DMS114 treated with DMSO at 0.1 percent for 48 hours (cell line): ENCODE results near the gene C11orf21.

Experiments used
- DNase-seq: peaks from one replicate; lab custom pipeline; 2025; ENCODE audit not compliant: unreplicated experiment; lab: John Stamatoyannopoulos, UW

C11orf21 gene

DNA sequence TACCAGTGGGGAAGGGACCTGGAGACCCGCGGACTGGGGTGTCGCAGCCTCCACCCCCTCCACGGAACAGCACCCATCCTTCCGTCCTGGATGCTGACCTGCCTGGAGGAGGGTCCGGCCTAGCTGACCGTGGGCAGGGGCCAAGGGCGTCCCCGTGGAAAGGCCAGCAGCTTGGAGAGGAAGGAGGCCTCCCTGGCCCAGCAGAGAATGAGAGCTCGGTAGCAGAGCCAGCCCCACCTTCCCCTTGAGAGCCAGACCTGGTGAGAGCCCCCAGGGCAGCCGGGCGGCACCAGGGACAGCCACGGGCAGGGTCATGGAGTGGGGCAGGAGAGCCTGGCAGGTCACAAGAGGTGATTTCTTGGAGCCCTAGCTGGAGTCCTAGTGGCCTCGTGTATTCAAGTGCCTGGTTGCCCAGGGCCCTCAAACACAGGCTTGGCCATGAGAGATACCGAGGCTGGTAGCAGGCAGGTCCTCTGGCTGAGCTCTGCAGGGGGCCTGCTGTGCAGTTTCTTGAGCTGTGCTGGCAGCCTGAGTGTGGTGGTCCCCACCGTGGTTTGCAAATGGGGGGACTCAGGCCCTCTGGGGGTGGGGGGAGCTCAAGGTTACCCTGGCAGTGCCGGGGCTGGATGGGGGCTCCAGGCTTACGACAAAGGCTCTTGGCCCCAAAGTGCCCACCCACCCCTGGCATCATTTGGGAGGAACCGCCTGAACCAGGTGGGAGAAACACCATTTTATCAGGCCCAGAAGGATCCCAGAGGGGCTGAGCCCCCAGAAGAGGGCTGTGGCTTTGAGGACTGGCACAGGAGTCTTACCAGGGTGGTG lies 7.7 kb upstream of the C11orf21 start:
- no peak for DNase-seq

DNA sequence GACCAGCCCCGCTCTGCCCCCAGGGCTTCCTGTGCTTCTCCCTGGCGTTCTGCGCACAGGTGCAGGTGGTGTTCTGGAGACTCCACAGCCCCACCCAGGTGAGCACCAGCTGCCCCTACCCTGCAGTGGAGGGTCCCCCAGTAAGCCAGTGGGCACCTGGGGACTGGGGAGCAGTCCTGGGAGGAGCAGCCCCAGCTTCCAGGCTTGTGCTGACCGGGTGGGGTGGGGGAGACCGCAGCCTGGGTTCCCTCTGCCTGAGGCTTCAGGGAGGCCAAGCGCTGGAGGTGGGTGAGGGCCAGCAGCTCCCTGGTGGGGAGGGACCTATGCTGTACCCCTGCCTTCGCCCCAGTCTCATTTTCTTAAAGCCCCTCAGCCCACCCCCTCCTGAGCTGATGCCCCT lies 7.0 kb upstream of the C11orf21 start:
- no peak for DNase-seq

DNA sequence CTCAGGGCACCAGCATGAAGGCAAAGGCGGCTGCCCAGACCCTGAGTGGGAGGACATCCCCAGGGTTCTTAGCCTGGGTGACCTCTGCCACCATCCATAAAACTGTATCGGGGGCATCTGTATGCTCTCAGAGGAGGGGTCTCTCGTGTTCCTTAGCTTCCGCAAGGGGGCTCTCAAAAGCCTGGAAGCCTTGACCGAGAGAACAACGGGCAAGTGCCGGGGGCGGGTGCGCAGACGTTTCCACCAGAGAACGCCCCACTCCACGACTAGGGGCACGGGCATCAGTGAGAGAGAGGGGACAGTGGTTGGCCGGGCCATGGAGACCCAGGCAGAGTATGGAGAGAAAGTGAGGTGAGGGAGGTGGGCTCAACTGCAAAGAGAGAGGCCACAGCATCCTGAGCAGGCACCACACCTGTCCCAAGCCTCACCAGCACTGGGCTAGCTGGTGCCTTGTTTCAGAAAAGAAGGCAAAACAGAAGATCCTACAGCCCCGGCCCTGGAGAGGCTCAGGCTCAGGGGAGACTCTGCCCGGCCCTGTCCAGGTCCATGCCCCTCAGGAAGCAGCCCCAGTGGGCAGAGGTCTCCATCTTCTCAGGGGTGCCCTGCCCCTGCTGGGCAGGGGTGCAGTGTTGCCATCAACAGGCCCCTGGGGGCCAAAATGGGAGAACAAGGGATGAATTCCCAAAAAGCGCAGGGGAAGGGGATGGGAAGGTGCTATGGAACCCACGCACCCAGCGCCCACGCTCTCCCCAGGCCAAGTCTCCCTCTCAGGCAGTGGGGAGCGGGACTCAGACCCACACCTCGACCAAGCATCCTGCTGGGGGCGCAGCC lies 6.0 kb upstream of the C11orf21 start:
- no peak for DNase-seq

DNA sequence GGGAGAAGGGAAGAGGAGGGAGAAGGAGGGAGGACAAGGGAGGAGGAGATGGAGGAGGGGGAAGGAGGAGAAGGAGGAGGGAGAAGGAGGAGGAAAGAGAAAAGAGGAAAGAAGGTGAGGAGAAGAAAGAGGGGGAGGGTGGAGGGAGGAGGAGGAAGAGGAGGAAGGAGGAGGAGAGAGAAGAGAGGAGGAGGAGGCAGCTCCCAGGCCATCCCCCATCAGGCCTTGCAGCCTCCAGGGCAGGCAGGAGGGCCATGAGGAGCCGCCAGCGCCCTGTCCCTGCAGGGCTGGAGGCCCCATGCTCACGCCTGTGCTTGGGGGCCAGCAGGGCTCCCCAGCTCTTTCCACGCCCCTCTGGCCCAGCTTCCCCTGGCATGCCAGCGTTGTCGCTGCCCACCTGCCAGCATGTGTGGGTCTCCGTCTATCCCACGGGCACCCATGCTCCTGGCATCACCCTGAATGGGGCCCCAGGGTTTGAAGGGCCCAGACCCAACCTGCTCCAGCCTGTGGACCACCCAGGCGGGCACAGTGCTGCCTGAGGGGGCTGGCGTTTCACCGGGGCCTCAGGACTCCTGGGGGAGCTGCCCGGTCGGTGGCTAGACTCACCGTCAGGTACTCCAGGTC lies 5.3 kb upstream of the C11orf21 start:
- no peak for DNase-seq

DNA sequence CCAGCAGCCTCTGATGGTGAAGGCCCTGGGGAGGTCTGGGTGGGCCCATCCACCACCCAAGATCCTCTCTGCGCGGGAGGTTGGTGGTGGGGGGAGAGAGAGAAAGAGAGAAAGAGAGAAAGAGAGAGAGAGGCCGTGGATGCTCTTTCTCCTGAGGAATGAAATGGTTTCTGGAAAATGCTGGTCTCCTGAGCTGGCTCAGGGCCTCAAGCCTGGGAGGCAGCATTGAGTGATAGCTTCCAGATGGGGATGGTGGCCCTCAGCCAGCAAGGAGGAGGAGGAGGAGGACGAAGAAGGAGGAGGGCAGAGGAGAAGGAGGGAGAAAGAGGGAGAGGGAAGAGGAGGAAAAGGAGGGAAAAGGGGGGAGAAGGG lies 4.7 kb upstream of the C11orf21 start:
- DNase-seq, result no peak

DNA sequence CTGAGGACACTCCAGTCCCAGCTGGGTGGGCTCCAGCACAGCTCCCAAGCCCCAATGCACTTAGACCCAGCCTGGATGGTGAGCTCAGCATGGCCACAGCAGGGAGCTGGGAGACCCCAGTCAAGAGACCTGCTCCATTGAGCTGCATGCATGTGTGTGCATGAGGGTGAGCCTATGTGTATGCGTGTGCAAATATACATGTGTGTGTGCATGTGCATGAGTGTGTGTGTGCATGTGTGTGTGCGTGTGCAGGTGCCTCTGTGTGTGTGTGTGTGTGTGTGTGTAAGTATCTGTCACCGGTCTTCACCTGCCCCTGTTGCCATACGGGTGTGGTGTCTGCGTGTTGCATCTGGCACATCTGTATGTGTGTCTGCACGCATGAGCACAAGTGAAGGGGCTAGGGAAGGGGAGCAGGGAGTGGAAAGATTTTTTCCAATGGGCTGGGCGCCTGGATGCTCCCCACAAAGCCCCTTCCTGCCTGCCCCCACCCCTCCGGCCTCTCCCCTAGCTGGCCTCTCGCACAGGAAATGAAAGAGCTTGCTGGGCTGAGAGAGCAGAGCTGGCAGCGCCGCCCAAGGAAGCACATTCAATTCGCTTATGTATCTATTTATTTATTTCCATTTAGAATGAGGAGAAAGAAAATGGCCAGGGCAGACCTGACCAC lies 4.2 kb upstream of the C11orf21 start:
- no peak for DNase-seq

DNA sequence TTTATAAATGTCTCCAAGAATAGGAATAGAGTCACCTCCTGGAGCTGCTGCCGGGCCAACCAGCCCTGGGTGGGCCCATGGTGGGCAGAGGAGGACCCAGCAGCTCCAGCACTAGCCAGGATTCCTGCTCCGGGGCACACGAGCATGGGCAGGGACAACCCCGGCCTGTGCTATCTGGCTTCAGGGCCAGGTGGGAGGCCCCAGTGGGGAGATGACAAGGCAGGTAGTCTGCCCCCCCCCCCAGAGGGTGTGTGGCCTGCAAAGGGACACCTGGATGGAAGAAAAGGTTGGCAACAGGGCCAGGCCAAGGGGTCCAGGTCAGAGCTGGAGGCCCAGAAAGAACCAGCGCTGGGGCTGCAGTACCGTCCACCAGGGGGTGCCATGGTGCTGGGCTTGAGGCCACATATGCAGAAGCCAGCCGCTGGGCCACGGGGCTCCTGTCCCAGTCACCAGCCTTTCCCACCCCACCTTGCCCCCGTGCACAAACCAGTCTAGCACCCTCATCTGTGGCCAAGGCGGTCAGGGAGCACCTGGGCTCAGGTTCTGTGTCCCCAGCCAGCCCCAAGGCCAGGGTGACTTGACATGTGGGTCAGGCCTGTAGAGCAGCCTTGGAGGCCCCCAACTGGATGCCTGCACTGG lies 3.5 kb upstream of the C11orf21 start:
- DNase-seq, result peak; percentile 22

DNA sequence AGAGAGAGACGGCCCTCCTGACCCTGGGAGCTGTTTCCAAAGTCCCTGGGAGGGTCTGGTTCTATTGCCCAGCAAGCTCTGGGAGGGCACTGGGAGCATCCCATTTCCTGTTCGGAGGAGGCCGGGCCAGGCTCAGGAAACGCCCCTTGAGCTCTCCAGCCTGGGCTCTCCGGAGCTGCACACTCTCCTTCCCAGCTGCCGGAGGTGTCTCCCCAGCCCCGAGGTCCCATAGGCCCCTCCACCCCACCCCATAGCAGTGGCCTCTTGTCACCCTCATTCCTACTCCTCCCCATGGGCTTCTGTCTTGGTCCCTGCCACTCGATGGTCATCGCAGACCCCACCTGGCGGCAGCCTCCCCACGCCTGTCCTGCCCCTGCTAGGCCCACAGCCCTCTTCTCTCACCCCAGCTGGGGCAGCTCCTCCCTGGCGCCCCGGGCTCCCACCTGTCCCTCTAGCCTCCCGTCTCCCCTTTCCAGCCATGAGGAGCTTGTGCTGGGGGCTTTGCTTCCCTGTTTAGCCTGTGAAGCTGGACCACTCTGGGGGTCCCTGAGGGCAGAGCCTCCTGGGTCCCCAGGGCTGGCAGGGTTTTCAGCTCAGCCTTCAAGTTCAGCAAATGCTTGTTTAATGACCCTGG lies 2.9 kb upstream of the C11orf21 start:
- no peak for DNase-seq

DNA sequence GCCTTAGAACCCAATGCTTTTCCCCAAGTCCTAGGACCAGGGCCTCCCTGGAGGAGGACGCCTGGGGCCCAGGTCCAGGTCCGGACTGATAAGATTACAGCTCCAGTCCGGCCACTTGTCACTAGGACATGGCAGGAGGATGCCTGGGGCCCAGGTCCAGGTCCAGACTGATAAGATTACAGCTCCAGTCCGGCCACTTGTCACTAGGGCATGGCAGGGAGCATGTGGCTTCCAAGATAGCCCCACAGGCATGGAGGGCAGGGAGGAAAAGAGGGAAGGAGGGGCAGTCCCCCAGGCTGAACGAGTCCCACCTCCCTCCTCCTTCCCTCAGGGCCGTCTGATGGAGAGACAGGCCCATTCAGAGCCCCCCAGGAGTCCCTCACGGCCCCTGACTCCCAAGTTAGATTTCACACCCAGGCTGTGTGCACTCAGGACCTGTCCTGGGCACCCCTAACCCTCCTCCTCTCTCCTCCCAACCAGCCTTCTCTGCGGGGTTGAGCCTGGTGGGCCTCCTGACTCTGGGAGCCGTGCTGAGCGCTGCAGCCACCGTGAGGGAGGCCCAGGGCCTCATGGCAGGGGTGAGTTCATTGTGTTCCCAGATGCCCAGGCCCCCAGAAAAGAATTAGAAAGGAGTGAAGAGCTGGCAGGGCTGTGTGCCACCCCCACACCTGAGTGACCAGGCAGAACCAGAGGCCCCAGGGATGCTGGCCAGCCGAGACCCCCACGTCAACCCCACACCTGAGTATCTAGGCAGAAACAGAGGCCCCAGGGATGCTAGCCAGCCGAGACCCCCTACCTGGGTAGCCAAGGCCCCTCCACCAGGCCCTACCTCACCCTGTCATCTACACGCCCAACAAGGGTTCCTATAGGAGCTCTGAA lies 2.1 kb upstream of the C11orf21 start:
- no peak for DNase-seq

DNA sequence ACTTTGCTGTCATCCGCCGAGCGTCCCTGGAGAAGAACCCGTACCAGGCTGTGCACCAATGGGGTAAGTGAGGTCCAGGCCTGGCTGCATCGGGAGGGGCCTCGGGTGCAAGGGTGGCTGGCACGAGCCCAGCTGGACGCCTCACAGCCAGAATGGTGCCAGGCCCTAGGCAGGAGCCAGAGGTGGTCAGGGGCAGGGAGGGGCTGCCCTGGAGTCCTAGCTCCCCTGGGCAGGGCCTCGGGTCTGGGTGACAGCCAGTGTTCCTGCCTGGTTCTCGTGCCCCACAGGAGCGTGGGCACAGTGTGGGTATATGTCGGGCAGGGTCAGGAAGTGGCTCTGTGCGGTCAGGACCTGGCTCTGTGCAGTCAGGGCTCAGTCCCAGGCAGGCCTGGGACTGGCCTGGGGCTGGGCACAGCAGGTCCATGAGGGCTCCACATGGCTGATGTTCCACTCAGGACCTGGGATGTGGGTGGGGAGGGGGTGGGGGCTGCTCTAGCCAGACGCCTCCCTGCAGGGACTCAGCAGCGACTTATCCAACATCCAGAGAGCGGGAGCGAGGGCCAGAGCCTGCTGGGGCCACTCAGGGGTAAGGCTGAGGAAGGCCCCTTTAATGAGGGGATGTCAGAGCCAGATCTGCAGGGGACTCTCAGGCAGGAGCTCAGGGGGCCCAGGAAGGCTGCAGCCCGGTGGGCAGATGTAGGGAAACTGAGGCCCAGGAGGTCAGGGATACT lies 1.3 kb upstream of the C11orf21 start:
- DNase-seq, result no peak

DNA sequence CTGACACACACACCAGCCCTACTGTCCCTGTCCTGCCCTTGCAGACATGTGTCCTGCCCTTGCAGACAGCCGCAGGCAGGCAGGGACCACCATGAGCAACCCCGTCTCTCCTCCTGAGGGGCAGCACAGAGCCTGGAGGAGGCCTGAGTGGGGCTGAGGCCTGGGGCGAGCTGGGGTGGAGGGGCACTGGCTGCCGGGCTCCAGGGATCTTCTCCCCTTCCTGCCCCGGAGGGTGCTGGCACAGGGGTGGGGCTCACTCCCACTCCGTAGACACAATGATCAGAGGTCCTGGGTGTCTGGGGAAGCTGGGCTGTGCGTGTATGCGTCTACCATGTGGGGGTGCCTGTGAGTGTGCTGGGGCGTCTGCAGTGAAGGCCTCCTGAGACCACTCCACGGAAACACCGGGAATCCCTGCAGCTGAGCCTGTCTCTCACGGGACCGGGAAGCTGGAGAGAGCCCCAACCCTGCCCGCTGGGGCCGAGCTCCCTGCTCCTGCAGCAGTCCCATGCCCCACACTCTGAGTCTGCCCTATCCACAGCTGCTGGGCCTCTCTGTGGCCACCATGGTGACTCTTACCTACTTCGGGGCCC lies 683 bp upstream of the C11orf21 start:
- DNase-seq, result no peak

DNA sequence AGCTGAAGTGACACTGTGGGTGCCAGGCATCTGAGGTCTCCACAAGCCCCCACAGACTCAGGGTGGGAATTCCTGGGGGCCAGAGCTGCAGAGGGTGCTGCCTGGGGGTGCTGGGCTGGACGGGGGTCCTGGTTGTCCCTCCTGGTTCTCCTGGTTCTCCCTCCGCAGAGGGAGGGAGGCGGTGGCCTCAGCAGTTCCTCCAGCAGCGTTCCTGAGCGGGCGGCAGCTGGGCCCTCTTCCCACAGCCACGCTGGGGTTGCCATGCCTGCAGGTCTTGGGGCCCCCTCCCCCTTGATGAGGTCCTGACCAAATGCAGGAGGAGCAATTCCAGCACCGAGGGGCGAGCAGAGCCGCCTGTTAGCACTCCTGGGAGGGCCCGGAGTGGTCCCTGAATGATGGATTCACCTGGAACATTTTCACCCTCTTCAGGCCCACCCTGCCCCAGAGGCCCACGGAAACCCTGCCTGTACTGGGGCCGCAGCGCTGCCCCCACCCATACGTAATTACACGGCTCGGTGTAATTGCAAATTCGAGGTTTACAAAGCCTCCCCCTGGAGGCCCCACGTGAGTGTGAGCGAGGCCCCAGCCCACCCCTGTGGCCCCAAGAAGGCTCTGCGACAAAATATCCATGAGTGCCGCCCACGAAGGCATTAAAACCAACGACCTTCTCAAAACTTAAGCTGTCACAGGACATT lies 635 bp downstream of the C11orf21 start:
- no peak for DNase-seq

DNA sequence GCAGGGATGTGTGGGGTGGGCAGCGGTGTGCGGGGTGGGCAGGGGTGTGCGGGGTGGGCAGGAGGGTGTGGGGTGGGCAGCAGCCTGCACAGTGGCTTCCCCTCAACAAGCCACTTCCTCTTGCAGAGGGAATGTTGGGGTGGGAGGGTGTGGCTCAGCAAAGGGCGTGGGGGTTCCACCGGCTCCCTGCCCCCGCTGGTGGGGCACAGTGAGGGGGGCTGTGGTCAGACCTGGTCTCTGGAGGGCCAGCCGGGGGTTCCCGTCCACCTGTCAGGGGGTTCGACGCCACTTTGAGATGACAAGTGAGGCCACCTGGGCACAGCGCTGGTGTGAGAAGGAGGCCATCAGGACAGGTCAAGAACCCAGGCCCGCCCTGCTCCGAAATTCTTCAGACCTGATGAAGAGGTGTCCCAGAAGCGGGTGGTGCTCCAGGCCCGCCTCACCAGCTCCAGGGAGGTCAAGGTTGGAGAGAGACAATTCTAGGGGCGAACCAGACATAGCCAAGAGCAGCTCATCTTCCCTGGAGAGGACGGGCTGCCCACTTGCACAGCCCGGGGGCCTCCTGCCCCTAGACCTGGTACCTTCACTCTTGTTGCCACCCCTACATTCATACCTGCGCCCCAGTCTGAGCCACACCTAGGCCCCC lies 1.3 kb downstream of the C11orf21 start:
- DNase-seq, result no peak

DNA sequence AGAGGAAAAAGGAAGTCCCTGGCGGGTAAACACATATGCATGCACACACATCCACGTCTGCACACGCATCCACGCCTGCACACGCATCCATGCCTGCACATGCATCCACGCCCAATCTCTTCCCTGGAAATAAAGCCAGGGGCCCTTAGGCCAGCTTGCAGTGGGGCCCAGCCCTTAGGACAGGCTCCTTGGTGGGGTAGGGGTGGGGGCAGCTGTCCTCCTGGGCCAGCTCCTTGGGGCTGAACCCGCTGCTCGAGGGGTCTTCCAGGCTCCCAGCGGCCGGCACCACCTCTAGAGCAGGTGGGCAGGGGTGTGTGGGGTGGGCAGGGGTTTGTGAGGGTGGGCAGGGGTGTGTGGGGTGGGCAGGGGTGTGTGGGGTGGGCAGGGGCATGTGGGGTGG lies 1.9 kb downstream of the C11orf21 start:
- DNase-seq, result no peak

DNA sequence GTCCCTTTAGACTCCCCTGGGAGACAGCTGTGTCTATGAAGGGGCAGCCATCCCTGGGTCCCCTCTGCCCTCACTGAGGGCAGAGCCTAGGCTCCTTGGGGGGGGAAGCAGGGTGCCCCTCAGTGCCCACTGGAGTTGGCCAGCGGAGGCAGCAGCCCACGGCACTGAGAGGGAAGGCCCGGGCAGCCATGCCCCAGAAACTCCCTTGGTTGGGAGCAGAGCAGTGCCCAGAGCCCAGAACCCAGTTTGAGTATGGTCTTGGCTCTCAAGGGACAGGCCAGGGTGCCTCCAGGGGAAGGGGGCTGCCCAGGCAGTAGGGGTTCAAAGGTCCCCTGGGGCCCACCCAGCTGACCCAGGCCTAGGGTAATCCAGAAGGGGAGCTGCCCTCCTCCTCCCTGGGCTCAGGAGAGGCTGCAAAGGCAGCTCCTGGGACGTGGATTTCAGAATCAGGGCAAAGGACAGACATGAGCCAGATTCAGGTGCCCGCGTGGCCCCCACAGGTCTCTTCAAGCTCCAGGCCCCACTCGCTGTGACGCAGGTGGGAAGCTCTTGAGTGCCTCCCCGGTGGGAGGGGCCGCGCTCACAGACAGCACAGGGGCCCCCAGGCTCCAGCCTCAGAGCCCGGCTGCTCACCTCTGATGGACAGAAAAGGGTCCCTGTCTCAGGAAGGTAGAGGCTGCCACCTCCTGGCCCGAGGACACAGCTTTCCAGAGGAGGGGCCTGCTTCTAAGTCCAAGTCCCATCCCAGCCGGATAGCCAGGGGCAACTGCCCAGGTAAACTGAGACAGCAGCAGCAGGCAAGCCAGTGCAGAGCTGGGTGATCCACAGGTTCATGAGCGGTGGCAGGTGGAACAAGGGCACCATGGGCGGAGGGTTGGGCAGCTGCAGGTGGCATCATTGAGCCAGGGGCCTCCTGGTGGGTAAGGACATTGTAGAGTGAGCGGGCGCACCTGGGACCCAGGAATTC lies 2.6 kb downstream of the C11orf21 start:
- no peak for DNase-seq

DNA sequence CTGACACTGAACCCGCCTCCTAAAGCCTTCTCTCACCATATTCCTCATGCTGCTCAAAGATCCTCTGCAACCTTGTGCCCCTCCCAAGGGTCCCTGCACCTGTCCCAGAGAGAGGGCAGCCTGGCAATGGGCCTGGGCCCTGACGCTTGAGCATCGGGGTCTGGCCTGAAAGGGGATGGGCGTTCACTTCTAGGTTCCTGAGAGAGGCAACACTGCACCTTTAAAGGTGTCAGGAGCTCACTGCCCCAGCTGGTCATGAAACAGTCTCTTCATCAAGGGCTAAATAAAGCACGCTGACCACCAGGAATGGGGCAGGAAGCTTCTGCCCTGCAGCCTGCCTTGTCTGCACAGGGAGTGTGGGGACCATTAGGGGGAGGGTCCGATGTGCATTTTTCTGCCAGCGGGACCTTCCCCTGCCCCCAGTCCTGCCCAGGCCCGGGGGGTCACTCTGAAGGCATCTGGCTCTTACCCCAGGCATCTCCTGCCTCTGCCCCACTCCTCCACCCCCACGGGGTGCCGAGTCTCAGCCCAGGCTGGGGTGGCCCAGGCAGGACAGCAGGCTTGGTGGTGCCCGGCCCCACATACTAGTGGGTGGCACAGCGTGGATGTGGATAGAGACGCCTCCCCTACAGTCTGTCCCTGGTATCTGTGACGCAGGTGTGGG lies 3.5 kb downstream of the C11orf21 start:
- DNase-seq, result no peak
